DMS153 (cell line): ENCODE measurements around the gene FXR2.

Experiments
- DNase-seq: peaks from one replicate; lab custom pipeline; 2025; lab: John Stamatoyannopoulos, UW

The FXR2 gene

GRCh38 chr17:7548585-7549400, 65.9 kb downstream of the FXR2 start, which contains the start of gene TNFSF12:
TNFSF12 (plus strand) TSS chr17:7549058; CDS start chr17:7549154, 96 bp downstream.
- DNase-seq, result no peak

GRCh38 chr17:7544911-7545310, 69.8 kb downstream of the FXR2 start:
- no peak for DNase-seq
